ENCODE data around the gene DCTN5. TPM values are rescaled to one million over a fixed set of nuclear protein-coding genes. Genes with fewer than 3 reads are reported as not detected.
"Not testable (repeated sequence)": the region's sequence is repeated elsewhere in the genome, so short reads cannot be mapped to it uniquely, and the experiment has no call there.

DCTN5 gene
- total and polyA plus RNA-seq, 2 experiments from 2014 or later = 23.3 to 31.7 TPM

DNA sequence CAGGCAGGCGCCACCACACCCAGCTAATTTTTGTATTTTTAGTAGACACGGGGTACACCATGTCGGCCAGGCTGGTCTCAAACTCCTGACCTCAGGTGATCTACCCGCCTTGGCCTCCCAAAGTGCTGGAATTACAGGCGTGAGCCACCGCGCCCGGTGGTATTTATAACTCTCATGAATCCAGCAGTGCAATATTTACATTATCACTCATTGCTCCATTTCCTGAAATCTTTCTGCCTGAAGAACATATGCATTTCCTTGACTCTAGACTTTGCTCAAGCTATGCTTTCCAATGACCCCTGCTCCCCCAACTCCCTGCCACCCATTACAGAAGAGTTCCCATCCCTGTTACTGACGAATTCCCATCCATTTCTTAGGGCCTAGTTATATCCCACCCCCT lies 25.5 kb upstream of the DCTN5 start:
- no peaks in the 10 kb centered on the region for H3K9me3 ChIP-seq (ENCODE audit: low read depth)
- H3K27ac ChIP-seq = no peak overlapping the region
- H3K27me3 ChIP-seq = no peaks in the 10 kb centered on the region
- no peak overlapping the region for H3K4me3 ChIP-seq
- H3K36me3 ChIP-seq (replicated peaks; ENCODE audit: insufficient read depth, low read depth) = no peaks in the 10 kb centered on the region
- no peak for TF ChIP-seq EZH2phosphoT487 (IDR thresholded peaks at IDR 0.05; ENCODE audit: low read depth, severe bottlenecking, unreplicated experiment)
- no peak for TF ChIP-seq CTCF (IDR thresholded peaks at IDR 0.05; ENCODE audit: poor library complexity)
- no peak for TF ChIP-seq EZH2 (IDR thresholded peaks at IDR 0.05; ENCODE audit: borderline replicate concordance)
- H3K4me1 ChIP-seq (ENCODE audit: insufficient read depth) = no peaks in the 10 kb centered on the region
- 90% methylated on average over 9 of the region's 9 CpGs for WGBS (ENCODE audit: low lambda C conversion rate, missing lambda C conversion rate)
- no peak overlapping the region for H2AFZ ChIP-seq
- no peaks in the 10 kb centered on the region for H3K79me2 ChIP-seq
- no peak for DNase-seq (ENCODE audit: low spot score)
- no peaks in the 10 kb centered on the region for H4K20me1 ChIP-seq (ENCODE audit: insufficient read depth, poor library complexity, severe bottlenecking)
- H3K9me2 ChIP-seq (replicated peaks; ENCODE audit: insufficient read depth) = no peaks in the 10 kb centered on the region
- H3K4me2 ChIP-seq = no peak overlapping the region

- H3K9me3 ChIP-seq (ENCODE audit: low read depth) = no peaks in the 10 kb centered on the region
- H3K27ac ChIP-seq = no peak overlapping the region
- no peaks in the 10 kb centered on the region for H3K36me3 ChIP-seq (replicated peaks; ENCODE audit: insufficient read depth, low read depth)
- no peaks in the 10 kb centered on the region for H4K20me1 ChIP-seq (ENCODE audit: insufficient read depth, poor library complexity, severe bottlenecking)
- TF ChIP-seq CTCF (IDR thresholded peaks at IDR 0.05; ENCODE audit: poor library complexity) (no peak), EZH2phosphoT487 (IDR thresholded peaks at IDR 0.05; ENCODE audit: low read depth, severe bottlenecking, unreplicated experiment) (no peak), EZH2 (IDR thresholded peaks at IDR 0.05; ENCODE audit: borderline replicate concordance) (no peak)
- no peak overlapping the region for H3K4me3 ChIP-seq
- DNase-seq (ENCODE audit: low spot score) = no peak
- H3K27me3 ChIP-seq = no peaks in the 10 kb centered on the region
- H3K9me2 ChIP-seq (replicated peaks; ENCODE audit: insufficient read depth) = no peaks in the 10 kb centered on the region
- H3K4me2 ChIP-seq = no peak overlapping the region
- no peaks in the 10 kb centered on the region for H3K79me2 ChIP-seq
- no peaks in the 10 kb centered on the region for H3K4me1 ChIP-seq (ENCODE audit: insufficient read depth)
- H2AFZ ChIP-seq = no peak overlapping the region
These were observed 17.2 kb upstream of the DCTN5 start for GRCh38 chr16:23624092-23624491.

GRCh38 chr16:23629516-23629915 lies 11.8 kb upstream of the DCTN5 start:
- WGBS (ENCODE audit: low lambda C conversion rate, missing lambda C conversion rate) = 88% methylated on average over 8 of the region's 8 CpGs
- H4K20me1 ChIP-seq (ENCODE audit: insufficient read depth, poor library complexity, severe bottlenecking) = no peaks in the 10 kb centered on the region
- no peaks in the 10 kb centered on the region for H3K4me1 ChIP-seq (ENCODE audit: insufficient read depth)
- no peaks in the 10 kb centered on the region for H3K36me3 ChIP-seq (replicated peaks; ENCODE audit: insufficient read depth, low read depth)
- no peak overlapping the region for H3K27ac ChIP-seq
- no peak overlapping the region for H3K4me2 ChIP-seq
- H3K4me3 ChIP-seq = no peak overlapping the region
- H3K79me2 ChIP-seq = no peaks in the 10 kb centered on the region
- no peak for TF ChIP-seq EZH2phosphoT487 (IDR thresholded peaks at IDR 0.05; ENCODE audit: low read depth, severe bottlenecking, unreplicated experiment)
- TF ChIP-seq CTCF (IDR thresholded peaks at IDR 0.05; ENCODE audit: poor library complexity) = no peak
- TF ChIP-seq EZH2 (IDR thresholded peaks at IDR 0.05; ENCODE audit: borderline replicate concordance) = no peak
- no peaks in the 10 kb centered on the region for H3K9me3 ChIP-seq (ENCODE audit: low read depth)
- no peaks in the 10 kb centered on the region for H3K9me2 ChIP-seq (replicated peaks; ENCODE audit: insufficient read depth)
- H3K27me3 ChIP-seq = no peaks in the 10 kb centered on the region
- H2AFZ ChIP-seq = no peak overlapping the region
- DNase-seq (ENCODE audit: low spot score) = no peak

- H3K9me2 ChIP-seq (replicated peaks; ENCODE audit: insufficient read depth); H3K4me2 ChIP-seq; H3K9me3 ChIP-seq (ENCODE audit: low read depth); H3K36me3 ChIP-seq (replicated peaks; ENCODE audit: insufficient read depth, low read depth); H3K4me1 ChIP-seq (ENCODE audit: insufficient read depth); H3K4me3 ChIP-seq; DNase-seq (ENCODE audit: low spot score); H4K20me1 ChIP-seq (ENCODE audit: insufficient read depth, poor library complexity, severe bottlenecking); H3K27me3 ChIP-seq; H3K27ac ChIP-seq; H2AFZ ChIP-seq; H3K79me2 ChIP-seq: not testable (repeated sequence)
- WGBS (ENCODE audit: low lambda C conversion rate, missing lambda C conversion rate) = 83% methylated on average over 3 of the region's 3 CpGs
These were observed 9.4 kb upstream of the DCTN5 start for GRCh38 chr16:23631874-23632273.
